Neuronal stem cell (in vitro differentiated cells): ENCODE results near the gene NCAN.
"Not testable (repeated sequence)": the region's sequence is repeated elsewhere in the genome, so short reads cannot be mapped to it uniquely, and the experiment has no call there.

Source experiments
- DNase-seq: peaks from one replicate; pipeline ENCODE4 v3.0.0-alpha.2; 2013; ENCODE audit warnings: low spot score
- H2AFZ ChIP-seq: one replicate; pipeline ENCODE4 v1.6.1; 2013; ENCODE audit warnings: mild to moderate bottlenecking, low read length, inconsistent platforms
- H2AK5ac ChIP-seq: 2 replicates; pipeline ENCODE4 v1.6.1; 2013; ENCODE audit warnings: low read depth, mild to moderate bottlenecking, inconsistent platforms, low read length, moderate library complexity, mixed read lengths
- H2BK120ac ChIP-seq: 2 replicates; pipeline ENCODE4 v1.6.1; 2013; ENCODE audit warnings: low read depth, mild to moderate bottlenecking, inconsistent platforms, low read length, moderate library complexity, mixed read lengths
- H2BK12ac ChIP-seq: one replicate; pipeline ENCODE4 v1.6.1; 2013; ENCODE audit warnings: low read length, inconsistent platforms
- H2BK15ac ChIP-seq: 2 replicates; pipeline ENCODE4 v1.6.1; 2013; ENCODE audit warnings: mild to moderate bottlenecking, low read length, inconsistent platforms, mixed read lengths
- H2BK5ac ChIP-seq: one replicate; pipeline ENCODE4 v1.6.1; 2013; ENCODE audit warnings: inconsistent platforms, mild to moderate bottlenecking, low read length, moderate library complexity
- H3K14ac ChIP-seq: one replicate; pipeline ENCODE4 v1.6.1; 2013; ENCODE audit warnings: low read length, inconsistent platforms
- H3K18ac ChIP-seq: 2 replicates; pipeline ENCODE4 v1.6.1; 2013; ENCODE audit warnings: low read length, inconsistent platforms
- H3K23ac ChIP-seq: 2 replicates; pipeline ENCODE4 v1.6.1; 2013; ENCODE audit warnings: low read depth, mild to moderate bottlenecking, mixed read lengths, low read length, inconsistent platforms; ENCODE audit not compliant: poor library complexity
- H3K27ac ChIP-seq: replicated peaks from 3 replicates; pipeline ENCODE4 v1.5.1; 2013; ENCODE audit warnings: low read length, inconsistent platforms
- H3K27me3 ChIP-seq, 3 experiments: 2 replicates each; pipeline ENCODE4 v1.6.1; 2013; ENCODE audit warnings: low read length in 3 of 3, mild to moderate bottlenecking in 2 of 3, inconsistent platforms in 1 of 3, low read depth in 1 of 3, mixed read lengths in 1 of 3, moderate library complexity in 1 of 3; ENCODE audit not compliant: control insufficient read depth in 3 of 3, insufficient read depth in 3 of 3
- H3K36me3 ChIP-seq, 2 donors: replicated peaks in 1 of 2; 2 replicates each; pipeline ENCODE4 v1.6.1; 2013; ENCODE audit warnings: low read length in 2 of 2; ENCODE audit not compliant: control insufficient read depth in 2 of 2, insufficient read depth in 2 of 2
- H3K4ac ChIP-seq: 2 replicates; pipeline ENCODE4 v1.6.1; 2013; ENCODE audit warnings: inconsistent platforms, mild to moderate bottlenecking, low read length, moderate library complexity
- H3K4me1 ChIP-seq, 2 donors: 1 replicate in 1 of 2; 2 replicates in 1 of 2; pipeline ENCODE4 v1.6.1; 2013; ENCODE audit warnings: low read length in 2 of 2, low read depth in 1 of 2; ENCODE audit not compliant: control insufficient read depth in 2 of 2, insufficient read depth in 1 of 2
- H3K4me2 ChIP-seq: one replicate; pipeline ENCODE4 v1.6.1; 2013; ENCODE audit warnings: mild to moderate bottlenecking, low read length, inconsistent platforms; ENCODE audit not compliant: insufficient read depth, poor library complexity, severe bottlenecking
- H3K4me3 ChIP-seq, 2 donors: 2 replicates each; pipeline ENCODE4 v1.5.1; 2013; ENCODE audit warnings: low read length in 2 of 2, mild to moderate bottlenecking in 2 of 2, inconsistent platforms in 1 of 2, moderate library complexity in 1 of 2
- H3K79me1 ChIP-seq: one replicate; pipeline ENCODE4 v1.6.1; 2013; ENCODE audit warnings: low read depth, mild to moderate bottlenecking, inconsistent platforms, low read length, moderate library complexity
- H3K9ac ChIP-seq: one replicate; pipeline ENCODE4 v1.6.1; 2013; ENCODE audit warnings: mild to moderate bottlenecking, low read depth, low read length, inconsistent platforms; ENCODE audit not compliant: poor library complexity
- H3K9me3 ChIP-seq, 2 donors: replicated peaks in 1 of 2; 2 replicates each; pipeline versions ENCODE3 to v1.6.1; 2013; ENCODE audit warnings: low read length in 2 of 2, mild to moderate bottlenecking in 2 of 2, inconsistent platforms in 1 of 2, low read depth in 1 of 2, mixed read lengths in 1 of 2, moderate library complexity in 1 of 2; ENCODE audit not compliant: control insufficient read depth in 2 of 2, insufficient read depth in 1 of 2
- H4K8ac ChIP-seq: one replicate; pipeline ENCODE4 v1.6.1; 2013; ENCODE audit warnings: low read depth, mild to moderate bottlenecking, inconsistent platforms, low read length, moderate library complexity
- H4K91ac ChIP-seq: one replicate; pipeline ENCODE4 v1.6.1; 2013; ENCODE audit warnings: low read length, low read depth, mild to moderate bottlenecking, inconsistent platforms; ENCODE audit not compliant: poor library complexity
- WGBS, 2 donors: extraction: QIAGEN DNeasy Blood & Tissue Kit; methylation state at CpG; one replicate each; pipeline ENCODE4 v1.1.7; 2013; ENCODE audit warnings: missing lambda C conversion rate in 2 of 2, mixed read lengths in 1 of 2; ENCODE audit not compliant: insufficient read length in 2 of 2, insufficient replicate concordance in 1 of 2; ENCODE audit errors: extremely low coverage in 2 of 2; 5-methylcytosine and 5-hydroxymethylcytosine counted together

The NCAN gene

GRCh38 chr19:19171821-19172532 is 39.8 kb upstream of the NCAN start:
- peaks cover 0 to 13% of the 10 kb centered on the region in 2 donors for H3K4me1 ChIP-seq
- H4K8ac ChIP-seq: no peak overlapping the region
- H2BK12ac ChIP-seq: peak overlapping the region; percentile 69
- peaks cover 0 to 2% of the 10 kb centered on the region in 2 donors for H3K9me3 ChIP-seq
- H3K4me3 ChIP-seq: no peak overlapping the region
- H3K79me1 ChIP-seq: no peaks in the 10 kb centered on the region
- peak overlapping the region; percentile 32 for H2AK5ac ChIP-seq
- no peak overlapping the region for H3K14ac ChIP-seq
- H2BK15ac ChIP-seq: no peak overlapping the region
- H3K36me3 ChIP-seq: no peaks in the 10 kb centered on the region
- no peak overlapping the region for H3K9ac ChIP-seq
- no peak for DNase-seq
- WGBS, 2 donors: no CpG with 5 or more reads among the region's 8 CpGs
- H3K4ac ChIP-seq: no peak overlapping the region
- no peak overlapping the region for H3K27ac ChIP-seq
- H3K4me2 ChIP-seq: no peak overlapping the region
- H2BK5ac ChIP-seq: no peak overlapping the region
- H3K27me3 ChIP-seq: peaks cover 0 to 16% (median 0%) of the 10 kb centered on the region in 3 experiments
- no peak overlapping the region for H2BK120ac ChIP-seq
- no peak overlapping the region for H4K91ac ChIP-seq
- no peak overlapping the region for H3K18ac ChIP-seq
- no peak overlapping the region for H3K23ac ChIP-seq
- H2AFZ ChIP-seq: no peak overlapping the region

- H3K36me3 ChIP-seq, H4K91ac ChIP-seq, H2BK5ac ChIP-seq, H3K9me3 ChIP-seq, H3K23ac ChIP-seq, H2BK12ac ChIP-seq, H3K18ac ChIP-seq, H3K27ac ChIP-seq, H3K14ac ChIP-seq, H2BK15ac ChIP-seq, H2AK5ac ChIP-seq, H4K8ac ChIP-seq, DNase-seq, H3K79me1 ChIP-seq, H2AFZ ChIP-seq, H3K4ac ChIP-seq, H3K4me3 ChIP-seq, H3K4me2 ChIP-seq, H2BK120ac ChIP-seq, H3K9ac ChIP-seq: not testable (repeated sequence)
- no CpG with 5 or more reads among the region's 5 CpGs for WGBS, 2 donors
- peaks cover 0 to 13% of the 10 kb centered on the region in 2 donors for H3K4me1 ChIP-seq
- peaks cover 0 to 16% (median 0%) of the 10 kb centered on the region in 3 experiments for H3K27me3 ChIP-seq
Measured at GRCh38 chr19:19173243-19173642, 38.5 kb upstream of the NCAN start.

- H3K4me2 ChIP-seq: no peak overlapping the region
Measured at GRCh38 chr19:19176950-19177349, 34.8 kb upstream of the NCAN start.

GRCh38 chr19:19179548-19180441 is 32.0 kb upstream of the NCAN start:
- Histone ChIP-seq H2AFZ (no peak overlapping the region), H2AK5ac (no peak overlapping the region), H3K18ac (no peak overlapping the region), H3K14ac (no peak overlapping the region), H4K91ac (no peak overlapping the region), H4K8ac (peak overlapping the region; percentile 95), H2BK5ac (no peak overlapping the region), H2BK15ac (no peak overlapping the region), H3K23ac (peak overlapping the region; percentile 52), H3K9me3 (no peaks in the 10 kb centered on the region), H3K27me3 (no peaks in the 10 kb centered on the region), H3K79me1 (no peaks in the 10 kb centered on the region), H3K36me3 (peaks cover 5 to 23% of the 10 kb centered on the region in 2 donors), H3K4ac (no peak overlapping the region), H3K27ac (no peak overlapping the region), H3K4me1 (no peaks in the 10 kb centered on the region), H2BK120ac (no peak overlapping the region), H2BK12ac (no peak overlapping the region), H3K4me3 (no peak overlapping the region), H3K4me2 (no peak overlapping the region), H3K9ac (no peak overlapping the region)
- WGBS, 2 donors: no CpG with 5 or more reads among the region's 17 CpGs
- DNase-seq: no peak

More at GRCh38 chr19:19176950-19177349, 34.8 kb upstream of the NCAN start:
- Histone ChIP-seq H2AK5ac (no peak overlapping the region), H3K79me1 (no peaks in the 10 kb centered on the region), H3K4me3 (no peak overlapping the region), H2BK120ac (no peak overlapping the region), H3K27me3 (no peaks in the 10 kb centered on the region), H3K4ac (no peak overlapping the region), H2BK5ac (no peak overlapping the region), H3K14ac (no peak overlapping the region), H2AFZ (no peak overlapping the region), H3K36me3 (peaks cover 1 to 13% of the 10 kb centered on the region in 2 donors), H2BK15ac (no peak overlapping the region), H3K23ac (no peak overlapping the region), H2BK12ac (no peak overlapping the region), H3K9ac (no peak overlapping the region), H3K9me3 (no peaks in the 10 kb centered on the region), H3K27ac (no peak overlapping the region), H3K18ac (no peak overlapping the region), H4K8ac (no peak overlapping the region), H4K91ac (no peak overlapping the region), H3K4me1 (peaks cover 0 to 2% of the 10 kb centered on the region in 2 donors)
- no CpG with 5 or more reads among the region's 8 CpGs for WGBS, 2 donors
- no peak for DNase-seq
